ENCODE measurements around the gene ZNF660. TPM values are rescaled to one million over a fixed set of nuclear protein-coding genes. Genes with fewer than 3 reads are reported as not detected.

The ZNF660 gene
- total and polyA plus RNA-seq, 7 donors: 0.60 to 4.9 (median 2.8) TPM; not detected in 1

Other genes starting within 250 kb of the ZNF660 start
- gene TCAIM, start 246.2 kb upstream of the ZNF660 start, total RNA-seq: 10 to 100 TPM; 30.3 to 39.3 (median 33.8) TPM
- gene TCAIM, start 246.2 kb upstream of the ZNF660 start, polyA plus RNA-seq: 10 to 100 TPM; 12.6 to 14.4 (median 14.1) TPM
- gene ZNF445, start 107.3 kb upstream of the ZNF660 start, total RNA-seq: 10 to 100 TPM in 2 of 4 donors, 1 to 10 TPM in 2; 7.1 to 13.3 (median 10.6) TPM
- gene ZNF445, start 107.3 kb upstream of the ZNF660 start, polyA plus RNA-seq: 1 to 10 TPM; 1.2 to 6.5 (median 1.2) TPM
- gene ZKSCAN7, start 29.8 kb upstream of the ZNF660 start, total RNA-seq: 1 to 10 TPM; 2.7 to 7.1 (median 5.5) TPM
- 1 to 10 TPM in 2 of 3 donors, under 1 TPM in 1; 0.60 to 2.5 (median 1.8) TPM for gene ZKSCAN7, start 29.8 kb upstream of the ZNF660 start, polyA plus RNA-seq
- 10 to 100 TPM; 19.1 to 30.8 (median 21.0) TPM for gene ZNF197, start 40.1 kb downstream of the ZNF660 start, total RNA-seq
- 1 to 10 TPM; 4.4 to 7.1 (median 6.6) TPM for gene ZNF197, start 40.1 kb downstream of the ZNF660 start, polyA plus RNA-seq
- 10 to 100 TPM; 12.1 to 15.3 (median 14.9) TPM for gene ZNF35, start 63.8 kb downstream of the ZNF660 start, total RNA-seq
- 1 to 10 TPM; 3.0 to 4.4 (median 4.1) TPM for gene ZNF35, start 63.8 kb downstream of the ZNF660 start, polyA plus RNA-seq
- gene ZNF502, start 127.7 kb downstream of the ZNF660 start, total RNA-seq: 1 to 10 TPM; 5.8 to 8.9 (median 7.7) TPM
- 1 to 10 TPM in 2 of 3 donors, under 1 TPM in 1; 0.69 to 2.5 (median 1.8) TPM for gene ZNF502, start 127.7 kb downstream of the ZNF660 start, polyA plus RNA-seq
- gene ZNF501, start 144.7 kb downstream of the ZNF660 start, total RNA-seq: 10 to 100 TPM in 2 of 4 donors, 1 to 10 TPM in 2; 5.8 to 14.7 (median 10.4) TPM
- 1 to 10 TPM in 2 of 3 donors, under 1 TPM in 1; 0.69 to 2.0 (median 1.2) TPM for gene ZNF501, start 144.7 kb downstream of the ZNF660 start, polyA plus RNA-seq
- 10 to 100 TPM; 26.7 to 35.3 (median 30.8) TPM for gene KIAA1143, start 176.7 kb downstream of the ZNF660 start, total RNA-seq
- 10 to 100 TPM in 2 of 3 donors, 1 to 10 TPM in 1; 7.8 to 11.6 (median 10.2) TPM for gene KIAA1143, start 176.7 kb downstream of the ZNF660 start, polyA plus RNA-seq
- 1 to 10 TPM in 3 of 4 donors, under 1 TPM in 1; 0.66 to 3.0 (median 1.1) TPM for gene KIF15, start 176.8 kb downstream of the ZNF660 start, total RNA-seq
- gene KIF15, start 176.8 kb downstream of the ZNF660 start, polyA plus RNA-seq: 1 to 10 TPM in 2 of 3 donors, under 1 TPM in 1; 0.60 to 8.8 (median 1.8) TPM

Measured in sigmoid colon (tissue), 7 donors.